ENCODE results near the gene ITPRIPL1.

The ITPRIPL1 gene

DNA sequence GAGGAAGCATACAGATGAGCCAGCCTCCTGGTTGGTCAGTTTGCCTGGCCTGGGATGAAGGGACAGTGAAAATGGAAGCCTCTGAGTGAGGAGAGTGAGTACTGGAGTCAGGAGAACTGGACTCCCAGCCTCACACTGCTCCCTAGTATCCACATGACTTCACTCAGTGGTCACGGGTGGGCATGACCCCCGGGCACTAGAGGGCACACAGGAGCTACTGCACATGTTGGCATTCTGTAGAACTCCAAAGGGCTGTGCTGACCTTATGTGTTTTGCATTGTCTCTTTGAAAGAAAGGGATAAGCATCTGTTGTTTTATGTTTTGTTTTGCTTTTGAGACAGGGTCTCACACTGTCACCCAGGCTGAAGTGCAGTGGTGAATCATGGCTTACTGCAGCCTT lies 34.2 kb downstream of the ITPRIPL1 start:
- TF ChIP-seq, protein P1, sequence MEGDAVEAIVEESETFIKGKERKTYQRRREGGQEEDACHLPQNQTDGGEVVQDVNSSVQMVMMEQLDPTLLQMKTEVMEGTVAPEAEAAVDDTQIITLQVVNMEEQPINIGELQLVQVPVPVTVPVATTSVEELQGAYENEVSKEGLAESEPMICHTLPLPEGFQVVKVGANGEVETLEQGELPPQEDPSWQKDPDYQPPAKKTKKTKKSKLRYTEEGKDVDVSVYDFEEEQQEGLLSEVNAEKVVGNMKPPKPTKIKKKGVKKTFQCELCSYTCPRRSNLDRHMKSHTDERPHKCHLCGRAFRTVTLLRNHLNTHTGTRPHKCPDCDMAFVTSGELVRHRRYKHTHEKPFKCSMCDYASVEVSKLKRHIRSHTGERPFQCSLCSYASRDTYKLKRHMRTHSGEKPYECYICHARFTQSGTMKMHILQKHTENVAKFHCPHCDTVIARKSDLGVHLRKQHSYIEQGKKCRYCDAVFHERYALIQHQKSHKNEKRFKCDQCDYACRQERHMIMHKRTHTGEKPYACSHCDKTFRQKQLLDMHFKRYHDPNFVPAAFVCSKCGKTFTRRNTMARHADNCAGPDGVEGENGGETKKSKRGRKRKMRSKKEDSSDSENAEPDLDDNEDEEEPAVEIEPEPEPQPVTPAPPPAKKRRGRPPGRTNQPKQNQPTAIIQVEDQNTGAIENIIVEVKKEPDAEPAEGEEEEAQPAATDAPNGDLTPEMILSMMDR (conservative IDR thresholded peaks at IDR 0.05): peak; percentile 52

DNA sequence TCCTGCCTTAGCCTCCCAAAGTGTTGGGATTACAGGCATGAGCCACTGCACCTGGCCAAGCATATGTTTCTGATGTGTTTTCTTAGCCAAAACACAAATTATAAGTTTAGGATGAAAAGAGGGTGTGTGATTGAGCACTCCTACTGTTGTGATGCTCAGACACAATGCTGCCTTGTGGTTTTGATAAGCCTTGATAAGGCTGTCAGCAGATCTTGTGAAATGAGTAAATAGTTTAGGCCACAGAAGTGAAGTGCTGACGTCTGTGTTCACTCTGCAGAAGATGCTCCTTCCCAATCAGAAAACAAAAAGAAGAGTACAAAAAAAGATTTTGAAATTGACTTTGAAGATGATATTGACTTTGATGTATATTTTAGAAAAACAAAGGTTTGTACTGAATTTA lies 34.7 kb downstream of the ITPRIPL1 start:
- TF ChIP-seq, protein P1 (conservative IDR thresholded peaks at IDR 0.05): no peak
- no peak overlapping the region for H3K27ac ChIP-seq

More for the DNA sequence above, 34.2 kb downstream of the ITPRIPL1 start:
- H3K27ac ChIP-seq: no peak overlapping the region

DNA sequence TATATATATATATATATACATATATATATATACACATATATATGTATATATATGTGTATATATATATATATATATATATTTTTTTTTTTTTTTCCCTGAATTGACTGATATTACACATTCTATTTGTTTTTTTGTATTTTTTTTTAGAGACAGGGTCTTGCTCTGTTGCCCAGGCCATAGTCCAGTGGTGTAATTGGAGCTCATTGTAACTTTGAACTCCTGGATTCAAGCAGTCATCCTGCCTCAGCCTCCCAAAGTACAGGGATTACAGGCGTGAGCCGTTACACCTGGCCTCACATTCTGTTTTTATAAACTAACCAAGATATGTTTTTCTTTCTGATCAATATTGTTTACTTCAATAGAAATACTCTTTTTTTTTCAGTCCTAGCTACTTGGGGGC lies 36.6 kb downstream of the ITPRIPL1 start:
- TF ChIP-seq, protein P1 (conservative IDR thresholded peaks at IDR 0.05): no peak

DNA sequence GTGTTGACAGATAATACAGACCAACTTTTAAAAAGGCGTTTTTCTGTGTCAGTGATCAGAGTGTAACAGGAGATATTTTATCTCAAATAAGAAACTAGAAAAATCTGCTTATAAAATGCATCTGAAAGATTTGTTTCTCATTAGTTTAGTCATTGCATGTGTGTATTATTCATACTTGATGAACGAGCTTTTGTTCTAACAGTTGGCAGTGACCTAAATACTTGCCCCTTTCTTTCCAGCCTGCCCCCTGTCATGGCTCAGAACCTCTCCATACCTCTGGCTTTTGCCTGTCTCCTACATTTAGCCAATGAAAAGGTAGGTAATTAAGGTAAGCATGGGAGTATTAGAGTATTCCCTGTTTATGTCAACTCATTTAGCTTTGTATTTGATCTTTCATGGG lies 44.1 kb downstream of the ITPRIPL1 start:
- H3K27ac ChIP-seq: no peak overlapping the region
- TF ChIP-seq, protein P1 (conservative IDR thresholded peaks at IDR 0.05): no peak

More for the DNA sequence above, 36.6 kb downstream of the ITPRIPL1 start:
- no peak overlapping the region for H3K27ac ChIP-seq

DNA sequence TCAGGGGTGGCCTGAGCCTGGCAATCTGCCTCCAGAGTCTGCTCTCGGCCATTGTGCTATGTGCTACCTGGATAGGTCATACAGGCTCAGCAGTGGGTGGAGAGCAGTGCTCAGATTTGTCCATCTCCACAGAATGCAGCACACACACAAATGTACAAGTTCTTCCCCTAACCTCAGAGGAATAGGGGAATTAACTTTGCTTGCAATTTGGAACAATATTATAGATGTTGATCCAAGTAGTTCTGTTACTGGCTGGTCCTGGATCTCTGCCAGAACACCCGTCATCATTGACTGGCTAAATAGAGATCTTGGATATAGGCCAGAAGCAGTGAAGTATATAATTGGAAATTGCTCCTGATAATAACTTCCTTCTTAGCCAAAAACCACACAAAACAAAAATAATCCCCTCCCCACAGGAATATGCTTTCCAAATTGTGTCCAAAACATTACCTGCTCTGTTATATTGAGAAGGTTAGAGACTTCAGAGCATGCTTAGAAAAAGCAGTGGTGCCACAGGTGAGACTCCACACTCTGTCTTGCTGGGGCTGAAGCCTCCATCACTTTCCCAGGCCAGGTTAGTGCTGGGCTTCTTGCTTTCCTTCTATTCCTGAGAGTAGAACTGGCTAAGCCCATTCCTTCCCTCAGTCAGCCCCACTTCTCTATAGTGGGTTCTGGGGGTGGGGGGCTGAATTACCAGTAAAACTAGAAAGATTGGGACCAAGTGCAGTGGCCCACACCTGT lies 49.3 kb downstream of the ITPRIPL1 start:
- H3K27ac ChIP-seq: peak overlapping the region; percentile 71
- TF ChIP-seq, protein P1 (conservative IDR thresholded peaks at IDR 0.05): no peak
